Vagina (tissue), 2 donors: ENCODE results near the gene PPP1R3E. TPM values are rescaled to one million over a fixed set of nuclear protein-coding genes. Genes with fewer than 3 reads are reported as not detected.

ENCODE experiments used
- DNase-seq, 2 donors: peaks; one replicate each; pipeline ENCODE4 v3.0.0-alpha.2; 2017; ENCODE audit errors: extremely low spot score in 2 of 2
- H3K27ac ChIP-seq: fragments of 200-600 bp; sonication (generic); one replicate; pipeline ENCODE4 v1.5.1; 2019
- H3K27me3 ChIP-seq: fragments of 200-600 bp; sonication (generic); one replicate; pipeline ENCODE4 v1.5.1; 2019
- H3K36me3 ChIP-seq, 2 donors: fragments of 200-600 bp; sonication (generic); one replicate each; pipeline ENCODE4 v1.5.1; 2017 to 2019
- H3K4me1 ChIP-seq: fragments of 200-600 bp; sonication (generic); one replicate; pipeline ENCODE4 v1.5.1; 2019
- H3K4me3 ChIP-seq, 2 donors: fragments of 200-600 bp; sonication (generic); 1 replicate in 1 of 2; 2 replicates in 1 of 2; pipeline ENCODE4 v1.5.1; 2016 to 2019
- H3K9me3 ChIP-seq: fragments of 200-600 bp; sonication (generic); one replicate; pipeline ENCODE4 v1.5.1; 2019
- POLR2A ChIP-seq, 2 donors: fragments of 450-650 bp; IDR thresholded peaks; one replicate each; pipeline ENCODE4 v1.6.1; 2017; ENCODE audit warnings: antibody characterized with exemption in 2 of 2, mild to moderate bottlenecking in 2 of 2, moderate library complexity in 2 of 2
- POLR2AphosphoS5 ChIP-seq, 2 donors: sonication (generic); formaldehyde crosslinking; IDR thresholded peaks; one replicate each; pipeline ENCODE4 v1.9.0; 2017; ENCODE audit warnings: antibody characterized with exemption in 2 of 2, mild to moderate bottlenecking in 2 of 2, low read depth in 1 of 2; ENCODE audit not compliant: insufficient read depth in 1 of 2
- intact Hi-C: fragments of 100-400 bp; cut with DNase I; formaldehyde crosslinking; loops from one replicate; pipeline ENCODE4 v1.15.1; 2023
- total RNA-seq: library from RNA; depleted of rRNA; stranded (reverse); fragments of >200 nt; gene quantifications from one replicate; pipeline ENCODE4 v1.2.3, GENCODE V29; 2016
- TF ChIP-seq, protein P1 (sequence below), 3 experiments: fragments of 450-650 bp in 2 of 3; fragments of 200-600 bp in 1 of 3; sonication (generic) in 1 of 3; IDR thresholded peaks; one replicate each; pipeline ENCODE4 v1.5.1; 2017 to 2019; ENCODE audit warnings: antibody characterized with exemption in 3 of 3, mild to moderate bottlenecking in 2 of 3, moderate library complexity in 2 of 3

Gene PPP1R3E
- total RNA-seq, 1 donor from 2014 or later: 8.6 TPM

DNA sequence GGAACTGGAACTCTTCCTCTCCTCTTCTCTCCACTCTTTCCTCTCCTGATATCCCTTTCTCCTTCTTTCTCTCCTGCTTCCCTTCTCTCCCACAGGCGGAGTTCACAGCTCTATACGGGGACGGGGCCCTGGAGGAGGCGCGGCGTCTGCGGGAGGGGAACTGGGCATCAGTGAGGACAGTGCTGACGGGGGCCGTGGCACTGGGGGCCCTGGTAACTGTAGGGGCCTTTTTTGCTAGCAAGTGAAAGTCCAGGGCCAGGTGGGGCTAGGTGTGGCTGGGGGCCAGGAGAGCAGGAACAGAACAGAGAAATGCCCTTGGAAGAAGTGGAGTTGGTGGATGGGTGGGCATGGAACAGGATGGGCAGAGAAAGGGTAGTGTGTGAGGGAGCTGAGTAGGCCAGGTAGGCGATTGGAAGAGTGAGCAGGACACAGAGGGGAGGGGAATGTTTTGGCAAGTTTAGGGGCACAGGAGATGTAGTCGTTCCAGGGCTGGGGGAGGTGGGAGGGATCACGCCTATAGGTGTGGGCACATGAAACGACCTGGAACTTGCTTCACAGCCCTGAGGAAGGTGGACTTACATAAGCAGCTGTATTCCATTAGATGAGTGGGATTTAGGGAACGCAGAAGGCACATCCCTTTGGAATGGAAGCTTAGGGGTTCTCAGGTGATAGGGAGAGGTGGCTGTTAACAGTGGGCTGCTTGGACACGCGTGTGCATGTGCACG is 6.2 kb upstream of the PPP1R3E start:
- peaks cover 46% of the 10 kb centered on the region for H3K4me1 ChIP-seq
- H3K4me3 ChIP-seq: no peak overlapping the region
- intact Hi-C loops: no loop called here
- no peaks in the 10 kb centered on the region for H3K27me3 ChIP-seq
- no peaks in the 10 kb centered on the region for H3K9me3 ChIP-seq
- no peak for TF ChIP-seq POLR2AphosphoS5 (IDR thresholded peaks at IDR 0.05; ENCODE audit: insufficient read depth in 1 of 2, low read depth in 1 of 2)
- TF ChIP-seq, protein P1, sequence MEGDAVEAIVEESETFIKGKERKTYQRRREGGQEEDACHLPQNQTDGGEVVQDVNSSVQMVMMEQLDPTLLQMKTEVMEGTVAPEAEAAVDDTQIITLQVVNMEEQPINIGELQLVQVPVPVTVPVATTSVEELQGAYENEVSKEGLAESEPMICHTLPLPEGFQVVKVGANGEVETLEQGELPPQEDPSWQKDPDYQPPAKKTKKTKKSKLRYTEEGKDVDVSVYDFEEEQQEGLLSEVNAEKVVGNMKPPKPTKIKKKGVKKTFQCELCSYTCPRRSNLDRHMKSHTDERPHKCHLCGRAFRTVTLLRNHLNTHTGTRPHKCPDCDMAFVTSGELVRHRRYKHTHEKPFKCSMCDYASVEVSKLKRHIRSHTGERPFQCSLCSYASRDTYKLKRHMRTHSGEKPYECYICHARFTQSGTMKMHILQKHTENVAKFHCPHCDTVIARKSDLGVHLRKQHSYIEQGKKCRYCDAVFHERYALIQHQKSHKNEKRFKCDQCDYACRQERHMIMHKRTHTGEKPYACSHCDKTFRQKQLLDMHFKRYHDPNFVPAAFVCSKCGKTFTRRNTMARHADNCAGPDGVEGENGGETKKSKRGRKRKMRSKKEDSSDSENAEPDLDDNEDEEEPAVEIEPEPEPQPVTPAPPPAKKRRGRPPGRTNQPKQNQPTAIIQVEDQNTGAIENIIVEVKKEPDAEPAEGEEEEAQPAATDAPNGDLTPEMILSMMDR (IDR thresholded peaks at IDR 0.05): no peak
- no peak for TF ChIP-seq POLR2A (IDR thresholded peaks at IDR 0.05)
- peak overlapping the region; percentile 90 for H3K27ac ChIP-seq
- DNase-seq: no peak
- peaks cover 0 to 12% of the 10 kb centered on the region in 2 donors for H3K36me3 ChIP-seq

DNA sequence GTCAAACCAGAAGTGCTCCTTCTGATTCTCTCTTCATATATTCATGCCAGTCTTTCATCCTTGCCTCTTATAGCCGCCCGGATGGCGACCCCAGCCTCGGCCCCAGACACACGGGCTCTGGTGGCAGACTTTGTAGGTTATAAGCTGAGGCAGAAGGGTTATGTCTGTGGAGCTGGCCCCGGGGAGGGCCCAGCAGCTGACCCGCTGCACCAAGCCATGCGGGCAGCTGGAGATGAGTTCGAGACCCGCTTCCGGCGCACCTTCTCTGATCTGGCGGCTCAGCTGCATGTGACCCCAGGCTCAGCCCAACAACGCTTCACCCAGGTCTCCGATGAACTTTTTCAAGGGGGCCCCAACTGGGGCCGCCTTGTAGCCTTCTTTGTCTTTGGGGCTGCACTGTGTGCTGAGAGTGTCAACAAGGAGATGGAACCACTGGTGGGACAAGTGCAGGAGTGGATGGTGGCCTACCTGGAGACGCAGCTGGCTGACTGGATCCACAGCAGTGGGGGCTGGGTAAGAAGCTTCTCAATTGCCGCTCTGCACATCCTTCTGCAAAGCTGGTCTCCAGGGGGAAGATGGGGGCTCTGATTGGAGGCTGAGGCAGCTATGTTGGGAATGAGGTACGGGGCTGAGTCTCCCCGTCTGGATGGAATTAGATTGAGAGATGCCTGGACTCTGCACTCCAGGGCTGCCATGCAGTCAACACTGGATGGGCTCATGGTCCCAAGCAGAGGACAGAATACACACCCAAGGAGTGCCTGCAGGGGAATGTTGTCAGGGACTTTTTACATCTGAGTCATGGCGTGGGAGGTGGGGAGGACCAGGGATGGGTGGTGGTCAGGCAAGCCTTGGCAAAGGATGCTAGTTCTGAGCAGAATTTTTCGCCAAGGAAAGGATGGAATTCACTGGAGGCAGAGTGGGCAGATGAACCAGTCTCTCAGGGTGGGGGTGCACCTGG is 5.3 kb upstream of the PPP1R3E start:
- Histone ChIP-seq H3K9me3 (no peaks in the 10 kb centered on the region), H3K4me1 (peaks cover 49% of the 10 kb centered on the region), H3K27ac (peak overlapping the region; percentile 90), H3K4me3 (peak overlapping the region; percentile 72 to 75), H3K27me3 (no peaks in the 10 kb centered on the region), H3K36me3 (peaks cover 0 to 12% of the 10 kb centered on the region in 2 donors)
- intact Hi-C loops: no loop called here
- TF ChIP-seq, protein P1 (IDR thresholded peaks at IDR 0.05): no peak
- TF ChIP-seq POLR2AphosphoS5 (IDR thresholded peaks at IDR 0.05; ENCODE audit: insufficient read depth in 1 of 2, low read depth in 1 of 2) (no peak), POLR2A (IDR thresholded peaks at IDR 0.05) (no peak)
- no peak for DNase-seq

DNA sequence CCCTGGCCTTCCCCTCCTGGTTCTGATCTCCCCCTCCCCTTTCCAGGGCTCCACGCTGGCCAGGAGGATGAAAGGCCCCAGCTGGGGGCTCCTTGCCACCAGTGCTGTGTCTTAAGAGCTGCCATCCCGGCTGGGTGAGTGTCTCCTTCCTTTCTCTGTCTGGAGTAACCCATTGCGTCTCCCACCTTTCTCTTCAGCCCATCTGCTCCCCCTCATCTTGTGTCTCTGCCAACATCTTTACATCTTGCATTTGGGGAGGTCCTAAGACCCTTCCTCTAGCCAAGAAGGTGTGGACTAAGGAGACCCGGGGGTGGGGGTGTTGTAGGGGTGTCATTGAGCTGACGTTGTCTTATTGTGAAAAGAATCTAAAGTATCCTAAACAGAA is 4.5 kb upstream of the PPP1R3E start:
- DNase-seq: no peak
- intact Hi-C loops: no loop called here
- no peaks in the 10 kb centered on the region for H3K27me3 ChIP-seq
- TF ChIP-seq POLR2AphosphoS5 (IDR thresholded peaks at IDR 0.05; ENCODE audit: insufficient read depth in 1 of 2, low read depth in 1 of 2) (no peak), POLR2A (IDR thresholded peaks at IDR 0.05) (no peak)
- TF ChIP-seq, protein P1 (IDR thresholded peaks at IDR 0.05): no peak
- peak overlapping the region; percentile 90 for H3K27ac ChIP-seq
- H3K9me3 ChIP-seq: no peaks in the 10 kb centered on the region
- peaks cover 0 to 12% of the 10 kb centered on the region in 2 donors for H3K36me3 ChIP-seq
- H3K4me3 ChIP-seq: peak overlapping the region; percentile 72 to 75
- peaks cover 51% of the 10 kb centered on the region for H3K4me1 ChIP-seq

DNA sequence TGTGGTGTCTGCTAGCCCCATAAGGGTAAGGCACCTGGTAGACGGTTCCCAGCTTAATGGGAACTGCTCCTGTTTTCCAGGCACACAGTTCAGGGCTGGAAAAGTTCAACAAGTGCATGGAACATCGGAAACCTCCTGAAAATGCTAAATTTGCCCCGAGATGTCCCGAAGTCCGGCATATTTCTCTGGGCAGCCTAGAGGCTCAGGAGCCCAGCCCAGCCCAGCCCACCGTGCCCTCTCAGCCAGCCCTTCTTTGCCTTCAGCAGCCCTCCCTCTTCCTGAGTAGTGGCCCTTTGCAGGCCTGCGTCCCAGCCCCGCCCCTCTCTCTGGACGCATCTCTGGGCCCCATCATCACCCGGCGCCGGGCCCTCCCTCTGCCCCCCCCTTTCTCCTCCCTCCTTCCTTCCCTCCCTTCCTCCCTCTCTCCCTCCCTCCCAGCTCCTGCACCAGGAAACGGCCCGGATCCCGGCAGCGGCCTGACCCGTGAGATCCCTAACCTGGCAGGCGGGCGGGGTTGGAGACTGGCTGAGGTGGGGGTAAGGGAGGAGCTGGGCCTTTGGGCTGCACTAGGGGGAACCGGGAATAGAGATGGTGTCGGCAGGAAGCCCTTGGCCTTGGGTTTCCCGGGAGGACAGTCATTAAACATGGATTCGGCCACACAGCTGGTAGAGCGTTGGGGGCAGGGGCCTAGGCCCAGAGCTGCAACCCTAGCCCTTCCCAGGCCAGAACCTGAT is 3.9 kb upstream of the PPP1R3E start, which contains the start of gene BCL2L2:
Gene BCL2L2 (plus strand): TSS at position 422 of the 734 bp plus-strand sequence. CDS start 935 bp downstream, outside the sequence.
- H3K27ac ChIP-seq: peak within 1 kb of the TSS; percentile 90
- peak within 1 kb of the TSS; percentile 72 to 75 for H3K4me3 ChIP-seq
- peak in 1 of 2 donors; percentile 95 for DNase-seq
- intact Hi-C loops: no loop called here
- H3K9me3 ChIP-seq: no peaks in the 10 kb centered on the region
- peak; percentile 34 to 82 for TF ChIP-seq POLR2AphosphoS5 (IDR thresholded peaks at IDR 0.05; ENCODE audit: insufficient read depth in 1 of 2, low read depth in 1 of 2)
- TF ChIP-seq POLR2A (IDR thresholded peaks at IDR 0.05): peak in 1 of 2 donors; percentile 27
- TF ChIP-seq, protein P1 (IDR thresholded peaks at IDR 0.05): no peak
- peaks cover 51% of the 10 kb centered on the region for H3K4me1 ChIP-seq
- no peaks in the 10 kb centered on the region for H3K27me3 ChIP-seq
- peaks cover 0 to 12% of the 10 kb centered on the region in 2 donors for H3K36me3 ChIP-seq
